GM12892 (cell line): ENCODE results near the gene TICRR.
A peak's percentile ranks its signal among the peaks of the same experiment; 100 is the strongest.

Source experiments
- DNase-seq: peaks from one replicate; pipeline ENCODE4 v3.0.0; 2011; ENCODE audit not compliant: insufficient read length
- FAIRE-seq: peaks from 2 replicates; lab custom pipeline; 2011; peaks lifted over from hg19 to GRCh38; lab: Jason Lieb, UNC
- POLR2A ChIP-seq: IDR thresholded peaks from 2 replicates; pipeline ENCODE4 v1.6.1; 2011; ENCODE audit warnings: low read depth, low read length, control low read depth
- POLR2AphosphoS5 ChIP-seq: IDR thresholded peaks from 2 replicates; pipeline ENCODE4 v1.6.1; 2011; ENCODE audit warnings: low read depth, low read length, control low read depth
- TAF1 ChIP-seq: IDR thresholded peaks from 2 replicates; pipeline ENCODE4 v1.6.1; 2011; ENCODE audit warnings: low read depth, mild to moderate bottlenecking, control low read depth, low read length, borderline replicate concordance

TICRR gene

GRCh38 chr15:89648106-89649012 is 73.1 kb downstream of the TICRR start:
- FAIRE-seq (no peak), DNase-seq (peak; percentile 7)
- TF ChIP-seq POLR2A (no peak), POLR2AphosphoS5 (no peak), TAF1 (no peak)

- no peak for TF ChIP-seq POLR2AphosphoS5
- no peak for TF ChIP-seq TAF1
- no peak for FAIRE-seq
- no peak for DNase-seq
Measured at GRCh38 chr15:89649013-89649625, 73.8 kb downstream of the TICRR start.

GRCh38 chr15:89649716-89650115 is 74.4 kb downstream of the TICRR start:
- DNase-seq (no peak), FAIRE-seq (no peak)
- TF ChIP-seq POLR2AphosphoS5 (no peak), POLR2A (no peak), TAF1 (no peak)

- no peak for FAIRE-seq
- TF ChIP-seq POLR2A: no peak
- TF ChIP-seq POLR2AphosphoS5: no peak
- no peak for TF ChIP-seq TAF1
- DNase-seq: no peak
Measured at GRCh38 chr15:89652131-89652530, 76.9 kb downstream of the TICRR start.

GRCh38 chr15:89652666-89653065 is 77.4 kb downstream of the TICRR start:
- no peak for TF ChIP-seq POLR2A
- TF ChIP-seq POLR2AphosphoS5: no peak
- TF ChIP-seq TAF1: no peak
- DNase-seq (no peak), FAIRE-seq (no peak)

- no peak for FAIRE-seq
Measured at GRCh38 chr15:89653578-89653977, 78.3 kb downstream of the TICRR start.

GRCh38 chr15:89654301-89654761 is 79.1 kb downstream of the TICRR start:
- no peak for FAIRE-seq
- no peak for DNase-seq

More at GRCh38 chr15:89653578-89653977, 78.3 kb downstream of the TICRR start:
- TF ChIP-seq TAF1 (no peak), POLR2A (no peak), POLR2AphosphoS5 (no peak)
- no peak for DNase-seq

GRCh38 chr15:89654847-89655805 is 79.9 kb downstream of the TICRR start, which contains the start of gene KIF7:
Gene KIF7, minus strand, starts transcription at chr15:89655467. Its CDS starts 2,537 bp downstream, at chr15:89652930.
- no peak for DNase-seq
- TF ChIP-seq POLR2A: no peak
- no peak for TF ChIP-seq POLR2AphosphoS5
- TF ChIP-seq TAF1: no peak
- no peak for FAIRE-seq

More at GRCh38 chr15:89654301-89654761, 79.1 kb downstream of the TICRR start:
- TF ChIP-seq TAF1 (no peak), POLR2AphosphoS5 (no peak), POLR2A (no peak)

- FAIRE-seq (no peak), DNase-seq (no peak)
- TF ChIP-seq TAF1 (no peak), POLR2A (no peak), POLR2AphosphoS5 (no peak)
Measured at GRCh38 chr15:89656116-89656815, 81.0 kb downstream of the TICRR start.

- FAIRE-seq: no peak
- no peak for DNase-seq
Measured at GRCh38 chr15:89657686-89658200, 82.5 kb downstream of the TICRR start.

GRCh38 chr15:89659295-89659694 is 84.0 kb downstream of the TICRR start:
- no peak for TF ChIP-seq POLR2A
- no peak for TF ChIP-seq POLR2AphosphoS5
- DNase-seq: no peak
- FAIRE-seq: no peak

More at GRCh38 chr15:89657686-89658200, 82.5 kb downstream of the TICRR start:
- TF ChIP-seq POLR2A (no peak), POLR2AphosphoS5 (no peak), TAF1 (no peak)
